ENCODE measurements around the gene FAM83G. TPM values are rescaled to one million over a fixed set of nuclear protein-coding genes. Genes with fewer than 3 reads are reported as not detected.
A peak's percentile ranks its signal among the peaks of the same experiment; 100 is the strongest.
"Not testable (repeated sequence)": the region's sequence is repeated elsewhere in the genome, so short reads cannot be mapped to it uniquely, and the experiment has no call there.

Gene FAM83G
- total RNA-seq, 1 donor from 2014 or later = 1.3 TPM

- TF ChIP-seq CTCF (conservative IDR thresholded peaks at IDR 0.05) = no peak
- no peak for DNase-seq (ENCODE audit: low read depth, low spot score)
- Mint-ChIP-seq H3K4me3 (no peak overlapping the region), H3K27ac (ENCODE audit: unreplicated experiment) (peak overlapping the region; percentile 92), H3K27me3 (ENCODE audit: low read depth) (peaks cover 3% of the 10 kb centered on the region), H3K9me3 (no peaks in the 10 kb centered on the region), H3K4me1 (peaks cover 10% of the 10 kb centered on the region), H3K36me3 (ENCODE audit: low read depth) (no peaks in the 10 kb centered on the region)
Measured at GRCh38 chr17:19022747-19023146, 18.2 kb upstream of the FAM83G start.

GRCh38 chr17:19022128-19022527 lies 17.6 kb upstream of the FAM83G start:
- Mint-ChIP-seq H3K4me3 (no peak overlapping the region), H3K27me3 (ENCODE audit: low read depth) (peaks cover 3% of the 10 kb centered on the region), H3K9me3 (no peaks in the 10 kb centered on the region), H3K36me3 (ENCODE audit: low read depth) (no peaks in the 10 kb centered on the region), H3K27ac (ENCODE audit: unreplicated experiment) (no peak overlapping the region), H3K4me1 (peaks cover 10% of the 10 kb centered on the region)
- no peak for DNase-seq (ENCODE audit: low read depth, low spot score)
- no peak for TF ChIP-seq CTCF (conservative IDR thresholded peaks at IDR 0.05)

- Mint-ChIP-seq H3K4me1 (peaks cover 10% of the 10 kb centered on the region), H3K27me3 (ENCODE audit: low read depth) (peaks cover 3% of the 10 kb centered on the region), H3K9me3 (no peaks in the 10 kb centered on the region), H3K27ac (ENCODE audit: unreplicated experiment) (no peak overlapping the region), H3K4me3 (no peak overlapping the region), H3K36me3 (ENCODE audit: low read depth) (no peaks in the 10 kb centered on the region)
- DNase-seq (ENCODE audit: low read depth, low spot score) = no peak
- TF ChIP-seq CTCF (conservative IDR thresholded peaks at IDR 0.05) = no peak
Measured at GRCh38 chr17:19021622-19022083, 17.1 kb upstream of the FAM83G start.

- DNase-seq (ENCODE audit: low read depth, low spot score); H3K36me3 Mint-ChIP-seq (ENCODE audit: low read depth); H3K9me3 Mint-ChIP-seq; H3K4me3 Mint-ChIP-seq; H3K27me3 Mint-ChIP-seq (ENCODE audit: low read depth); H3K4me1 Mint-ChIP-seq: not testable (repeated sequence)
- H3K27ac Mint-ChIP-seq (ENCODE audit: unreplicated experiment) = peak overlapping the region; percentile 27
Measured at GRCh38 chr17:19021011-19021621, 16.6 kb upstream of the FAM83G start.

GRCh38 chr17:19020016-19020415 lies 15.5 kb upstream of the FAM83G start:
- DNase-seq (ENCODE audit: low read depth, low spot score) = no peak
- H3K27ac Mint-ChIP-seq (ENCODE audit: unreplicated experiment) = no peak overlapping the region
- H3K4me1 Mint-ChIP-seq = peaks cover 9% of the 10 kb centered on the region
- TF ChIP-seq CTCF (conservative IDR thresholded peaks at IDR 0.05) = no peak
- no peak overlapping the region for H3K4me3 Mint-ChIP-seq
- no peaks in the 10 kb centered on the region for H3K9me3 Mint-ChIP-seq
- no peaks in the 10 kb centered on the region for H3K36me3 Mint-ChIP-seq (ENCODE audit: low read depth)
- H3K27me3 Mint-ChIP-seq (ENCODE audit: low read depth) = peaks cover 3% of the 10 kb centered on the region

GRCh38 chr17:19019041-19019941 lies 14.7 kb upstream of the FAM83G start:
- Mint-ChIP-seq H3K9me3 (no peaks in the 10 kb centered on the region), H3K27me3 (ENCODE audit: low read depth) (peaks cover 3% of the 10 kb centered on the region), H3K27ac (ENCODE audit: unreplicated experiment) (no peak overlapping the region), H3K36me3 (ENCODE audit: low read depth) (no peaks in the 10 kb centered on the region), H3K4me3 (no peak overlapping the region), H3K4me1 (peaks cover 4% of the 10 kb centered on the region)
- DNase-seq (ENCODE audit: low read depth, low spot score) = no peak
- TF ChIP-seq CTCF (conservative IDR thresholded peaks at IDR 0.05) = no peak

Measured in neural crest cell (in vitro differentiated cells).